GM18526 (cell line): Measurements from ENCODE around the gene NRBP1.

Experiments used
- POLR2A ChIP-seq: IDR thresholded peaks from 3 replicates; pipeline ENCODE4 v1.6.1; 2011; ENCODE audit not compliant: insufficient read length; ENCODE audit errors: extremely low read depth

The NRBP1 gene

GRCh38 chr2:27409321-27410073, 18.9 kb upstream of the NRBP1 start, which contains the start of gene PPM1G:
PPM1G (minus strand) TSS chr2:27409591; CDS start chr2:27409422, 169 bp downstream.
- TF ChIP-seq POLR2A: peak; percentile 95

- no peak for TF ChIP-seq POLR2A
These were observed 15.8 kb upstream of the NRBP1 start for GRCh38 chr2:27412419-27413152.

GRCh38 chr2:27416151-27416550, 12.3 kb upstream of the NRBP1 start:
- no peak for TF ChIP-seq POLR2A

GRCh38 chr2:27420996-27421395, 7.4 kb upstream of the NRBP1 start:
- no peak for TF ChIP-seq POLR2A

- TF ChIP-seq POLR2A: no peak
These were observed 6.7 kb upstream of the NRBP1 start for GRCh38 chr2:27421660-27422250.

- no peak for TF ChIP-seq POLR2A
These were observed 5.5 kb upstream of the NRBP1 start for GRCh38 chr2:27422958-27423357.

- TF ChIP-seq POLR2A: no peak
These were observed 593 bp upstream of the NRBP1 start for GRCh38 chr2:27427863-27428212.

GRCh38 chr2:27428978-27429541, 629 bp downstream of the NRBP1 start:
- TF ChIP-seq POLR2A: peak; percentile 51

GRCh38 chr2:27431395-27431794, 3.0 kb downstream of the NRBP1 start:
- TF ChIP-seq POLR2A: no peak

GRCh38 chr2:27435628-27436027, 7.2 kb downstream of the NRBP1 start:
- no peak for TF ChIP-seq POLR2A

GRCh38 chr2:27441226-27441926, 12.9 kb downstream of the NRBP1 start:
- no peak for TF ChIP-seq POLR2A

- peak; percentile 22 for TF ChIP-seq POLR2A
These were observed 13.8 kb downstream of the NRBP1 start, which contains the start of gene KRTCAP3 for GRCh38 chr2:27441958-27442919. KRTCAP3 (plus strand) TSS chr2:27442381; CDS start chr2:27442413, 32 bp downstream.

GRCh38 chr2:27442920-27443282, 14.5 kb downstream of the NRBP1 start:
- TF ChIP-seq POLR2A: peak; percentile 2

- TF ChIP-seq POLR2A: no peak
These were observed 16.7 kb downstream of the NRBP1 start for GRCh38 chr2:27445155-27445554.
